Heart right ventricle (tissue), 16 donors: Measurements from ENCODE around the gene BAD. TPM values are rescaled to one million over a fixed set of nuclear protein-coding genes. Genes with fewer than 3 reads are reported as not detected.

Experiments
- ATAC-seq, 8 donors: fragments of 200-7000 bp; cut with Tn5 transposase; one replicate each; pipeline ENCODE4 v1.9.1; 2020; ENCODE audit warnings: mild to moderate bottlenecking in 8 of 8, moderate library complexity in 8 of 8, moderate number of reproducible peaks in 1 of 8
- DNase-seq, 2 donors: peaks; one replicate each; pipeline ENCODE4 v3.0.0-alpha.2; 2020
- H3K27ac ChIP-seq, 10 donors: fragments of 200-600 bp; sonication (generic) in 2 of 10; one replicate each; pipeline versions ENCODE4 v1.5.0 to v1.8.0; 2020 to 2022; ENCODE audit warnings: mild to moderate bottlenecking in 3 of 10
- H3K27me3 ChIP-seq, 7 donors: fragments of 200-600 bp; one replicate each; pipeline ENCODE4 v1.8.0; 2021 to 2022; ENCODE audit warnings: mild to moderate bottlenecking in 2 of 7
- H3K36me3 ChIP-seq, 9 donors: fragments of 200-600 bp; sonication (generic) in 1 of 9; one replicate each; pipeline versions ENCODE4 v1.5.0 to v1.8.0; 2020 to 2022; ENCODE audit warnings: mild to moderate bottlenecking in 2 of 9
- H3K4me1 ChIP-seq, 9 donors: fragments of 200-600 bp; sonication (generic) in 1 of 9; one replicate each; pipeline versions ENCODE4 v1.5.0 to v1.8.0; 2020 to 2022; ENCODE audit warnings: mild to moderate bottlenecking in 4 of 9
- H3K4me3 ChIP-seq, 10 donors: fragments of 200-600 bp; sonication (generic) in 2 of 10; one replicate each; pipeline versions ENCODE4 v1.5.0 to v1.8.0; 2020 to 2022; ENCODE audit warnings: mild to moderate bottlenecking in 7 of 10, moderate library complexity in 2 of 10
- H3K9me3 ChIP-seq, 11 donors: fragments of 200-600 bp in 10 of 11; sonication (generic) in 2 of 11; one replicate each; pipeline versions ENCODE4 v1.5.0 to v1.8.0; 2013 to 2022; ENCODE audit warnings: mild to moderate bottlenecking in 2 of 11, control low read depth in 1 of 11, moderate library complexity in 1 of 11
- CTCF ChIP-seq, 9 donors: fragments of 200-600 bp; sonication (generic) in 2 of 9; IDR thresholded peaks; one replicate each; pipeline versions ENCODE4 v1.5.0 to v1.8.0; 2021 to 2022; ENCODE audit warnings: antibody characterized with exemption in 9 of 9, mild to moderate bottlenecking in 5 of 9, moderate library complexity in 1 of 9
- WGBS, 2 donors: extraction: QIAGEN DNeasy Blood & Tissue Kit; methylation state at CpG; one replicate each; pipeline ENCODE4 v1.1.7; 2013; ENCODE audit warnings: inconsistent platforms in 1 of 2; 5-methylcytosine and 5-hydroxymethylcytosine counted together
- intact Hi-C, 10 donors: fragments of 100-400 bp; cut with DNase I; formaldehyde crosslinking; loops; one replicate each; pipeline versions ENCODE4 v1.11.1 to v1.14.2; 2022
- long read RNA-seq, 3 donors: library from polyadenylated mRNA; unstranded; transcript quantifications; one replicate each; pipeline ENCODE4 v2.0.0, GENCODE V29; 2020 to 2021
- polyA plus RNA-seq, 2 donors: library from polyadenylated mRNA; stranded (reverse); fragments of 200-250 nt; gene quantifications; one replicate each; pipeline ENCODE4 v1.2.3, GENCODE V29; 2013
- total RNA-seq, 10 donors: library from RNA; stranded (reverse); fragmentation: NEBNext Ultra II Directional in 3 of 10; extraction: Animal tissue kit (Norgen Biotek cat#: 25700) in 3 of 10; gene quantifications; one replicate each; pipeline versions ENCODE4 v1.2.1 to v1.2.4, GENCODE V29; 2021 to 2023
- donor health status: Arrhythmogenic right ventricular cardiomyopathy.
- donor health status: ischemic (EF 13 %, LVEDD 7.1; RV severe dilation, severe dysfunction).
- donor health status: healthy with polysubstance abuse.
- donor health status: DM: no; HTN: yes; CAD: no.
- donor health status: DM: no; HTN: no; CAD: no.
- donor health status: ischemic (EF 25% LVEDD 6.9; RV normal size, moderate dysfunction).
- donor health status: ischemic (EF 25% LVEDD 5.7; RV mildly dilated, moderate dysfunction).
- donor health status: healthy.
- donor health status: DM: yes; HTN: yes; CAD: no.
- donor health status: Ischemic cardiomyopathy.
- donor health status: ischemic (EF 35%, LVEDD 5.7; RV mildly dilated, moderate dysfunction).
- donor health status: nonischemic (EF 11% LVEDD 7.7; RV severe dilation, severe dysfunction).
- donor health status: DM: yes; HTN: yes; CAD: no.
- donor health status: PGD.
- donor health status: ischemic (EF 29% LVEDD 5.4; RV normal size, mild dysfunction).
- donor health status: nonischemic (EF 23%, LVEDD 6.1; RV moderate dilation, normal function).

The BAD gene
- total RNA-seq, result 100 to 1,000 TPM in 1 of 10 donors, 10 to 100 TPM in 9; 40.7 to 106 (median 52.2) TPM
- 100 to 1,000 TPM in 1 of 2 donors, 10 to 100 TPM in 1; 92.1 to 104 TPM for polyA plus RNA-seq
- long read RNA-seq, donor 1, transcript BAD-203 (3 exons, 1,157 nt), result minor isoform, 11 of 88 reads
- long read RNA-seq, donor 1, transcript BAD-201 (4 exons, 929 nt), result major isoform, 68 of 88 reads
- long read RNA-seq, donor 1, partial matches to known transcripts, result 1 of 88 reads
- long read RNA-seq, donor 1, other reads (novel, unspliced or antisense), result 6 of 88 reads
- long read RNA-seq, donor 2, transcript BAD-201 (4 exons, 929 nt), result major isoform, 62 of 80 reads
- long read RNA-seq, donor 2, transcript BAD-203 (3 exons, 1,157 nt), result minor isoform, 6 of 80 reads
- long read RNA-seq, donor 2, partial matches to known transcripts, result 1 of 80 reads
- long read RNA-seq, donor 2, other reads (novel, unspliced or antisense), result 9 of 80 reads
- long read RNA-seq, donor 3, transcript BAD-201 (4 exons, 929 nt), result major isoform, 32 of 43 reads
- long read RNA-seq, donor 3, transcript BAD-203 (3 exons, 1,157 nt), result minor isoform, 5 of 43 reads
- long read RNA-seq, donor 3, partial matches to known transcripts, result 1 of 43 reads
- long read RNA-seq, donor 3, other reads (novel, unspliced or antisense), result 0 of 43 reads

GRCh38 chr11:64284048-64284961 lies at the start of gene BAD:
Gene BAD, minus strand, starts transcription at chr11:64284665. Its CDS starts 297 bp downstream, at chr11:64284368.
- Histone ChIP-seq H3K4me3 (peak within 1 kb of the TSS; percentile 39 to 91 (median 74)), H3K36me3 (peaks cover 0 to 39% (median 0%) of the 10 kb centered on the region in 9 donors), H3K27me3 (no peaks in the 10 kb centered on the region), H3K9me3 (no peaks in the 10 kb centered on the region), H3K27ac (peak within 1 kb of the TSS; percentile 84 to 99 (median 95)), H3K4me1 (peaks cover 14 to 49% (median 31%) of the 10 kb centered on the region in 9 donors)
- DNase-seq (peak; percentile 95 to 96), ATAC-seq (peak; percentile 90 to 96 (median 94))
- 3 to 4% methylated on average over 39 to 44 of the region's 44 CpGs for WGBS, 2 donors
- TF ChIP-seq CTCF (IDR thresholded peaks at IDR 0.05), result no peak
- intact Hi-C loops, result loop anchor here in 5 of 10 donors (2.0 kb wide), 2 partner anchors 14 to 20 kb away; partner anchors contain the start of gene ESRRA (in 2 of the 5)

- H3K27me3 ChIP-seq, result no peaks in the 10 kb centered on the region
- no peak overlapping the region for H3K27ac ChIP-seq
- 90 to 91% methylated on average over 8 of the region's 8 CpGs for WGBS, 2 donors
- no peak for ATAC-seq
- peaks cover 2 to 27% (median 20%) of the 10 kb centered on the region in 9 donors for H3K4me1 ChIP-seq
- no peak for DNase-seq
- no peaks in the 10 kb centered on the region for H3K9me3 ChIP-seq
- no peak for TF ChIP-seq CTCF (IDR thresholded peaks at IDR 0.05)
- no peak overlapping the region for H3K4me3 ChIP-seq
- intact Hi-C loops, result no loop called here
- H3K36me3 ChIP-seq, result no peaks in the 10 kb centered on the region
These were observed 49.1 kb upstream of the BAD start for GRCh38 chr11:64333556-64333955.

- Histone ChIP-seq H3K4me3 (no peak overlapping the region), H3K4me1 (peaks cover 2 to 27% (median 20%) of the 10 kb centered on the region in 9 donors), H3K36me3 (no peaks in the 10 kb centered on the region), H3K27me3 (no peaks in the 10 kb centered on the region), H3K27ac (peak overlapping the region in 3 of 10 donors; percentile 5 to 51 (median 21)), H3K9me3 (no peaks in the 10 kb centered on the region)
- ATAC-seq (peak; percentile 64 to 83 (median 73)), DNase-seq (peak; percentile 68 to 73)
- WGBS, 2 donors, result 41 to 44% methylated on average over 20 of the region's 20 CpGs
- intact Hi-C loops, result no loop called here
- TF ChIP-seq CTCF (IDR thresholded peaks at IDR 0.05), result peak in 7 of 9 donors; percentile 38 to 70 (median 49)
These were observed 47.3 kb upstream of the BAD start for GRCh38 chr11:64331569-64332371.
